ENCODE measurements around the gene TUT7. TPM values are rescaled to one million over a fixed set of nuclear protein-coding genes. Genes with fewer than 3 reads are reported as not detected.

TUT7 gene, protein sequence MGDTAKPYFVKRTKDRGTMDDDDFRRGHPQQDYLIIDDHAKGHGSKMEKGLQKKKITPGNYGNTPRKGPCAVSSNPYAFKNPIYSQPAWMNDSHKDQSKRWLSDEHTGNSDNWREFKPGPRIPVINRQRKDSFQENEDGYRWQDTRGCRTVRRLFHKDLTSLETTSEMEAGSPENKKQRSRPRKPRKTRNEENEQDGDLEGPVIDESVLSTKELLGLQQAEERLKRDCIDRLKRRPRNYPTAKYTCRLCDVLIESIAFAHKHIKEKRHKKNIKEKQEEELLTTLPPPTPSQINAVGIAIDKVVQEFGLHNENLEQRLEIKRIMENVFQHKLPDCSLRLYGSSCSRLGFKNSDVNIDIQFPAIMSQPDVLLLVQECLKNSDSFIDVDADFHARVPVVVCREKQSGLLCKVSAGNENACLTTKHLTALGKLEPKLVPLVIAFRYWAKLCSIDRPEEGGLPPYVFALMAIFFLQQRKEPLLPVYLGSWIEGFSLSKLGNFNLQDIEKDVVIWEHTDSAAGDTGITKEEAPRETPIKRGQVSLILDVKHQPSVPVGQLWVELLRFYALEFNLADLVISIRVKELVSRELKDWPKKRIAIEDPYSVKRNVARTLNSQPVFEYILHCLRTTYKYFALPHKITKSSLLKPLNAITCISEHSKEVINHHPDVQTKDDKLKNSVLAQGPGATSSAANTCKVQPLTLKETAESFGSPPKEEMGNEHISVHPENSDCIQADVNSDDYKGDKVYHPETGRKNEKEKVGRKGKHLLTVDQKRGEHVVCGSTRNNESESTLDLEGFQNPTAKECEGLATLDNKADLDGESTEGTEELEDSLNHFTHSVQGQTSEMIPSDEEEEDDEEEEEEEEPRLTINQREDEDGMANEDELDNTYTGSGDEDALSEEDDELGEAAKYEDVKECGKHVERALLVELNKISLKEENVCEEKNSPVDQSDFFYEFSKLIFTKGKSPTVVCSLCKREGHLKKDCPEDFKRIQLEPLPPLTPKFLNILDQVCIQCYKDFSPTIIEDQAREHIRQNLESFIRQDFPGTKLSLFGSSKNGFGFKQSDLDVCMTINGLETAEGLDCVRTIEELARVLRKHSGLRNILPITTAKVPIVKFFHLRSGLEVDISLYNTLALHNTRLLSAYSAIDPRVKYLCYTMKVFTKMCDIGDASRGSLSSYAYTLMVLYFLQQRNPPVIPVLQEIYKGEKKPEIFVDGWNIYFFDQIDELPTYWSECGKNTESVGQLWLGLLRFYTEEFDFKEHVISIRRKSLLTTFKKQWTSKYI (N-terminal part only)
- total RNA-seq (2014; rRNA removed; shearing (Covaris generic)) = 29.2 and 44.4 TPM in 2 replicates
- 43.4 and 45.9 TPM in 2 replicates for total RNA-seq (2022)
- Bru-seq, nascent RNA = percentile 91 among the genes with signal in this experiment
- BruChase-seq, experiment 1, labeled RNA remaining after a 6-hour chase = percentile 84 among the genes with signal in this experiment
- BruChase-seq, experiment 2, labeled RNA remaining after a 2-hour chase = percentile 88 among the genes with signal in this experiment
- long read RNA-seq, full-length matches to known transcripts = 15 of 34 reads
- long read RNA-seq, partial matches to known transcripts = 7 of 34 reads
- long read RNA-seq, other reads (novel, unspliced or antisense) = 12 of 34 reads

- peak within 1 kb of the TSS; percentile 94 for H3K4me2 ChIP-seq (ENCODE audit: low read length)
- peak within 1 kb of the TSS; percentile 81 for H3K27ac ChIP-seq (ENCODE audit: low read depth, low read length, poor library complexity, severe bottlenecking)
- peaks cover 47% of the 10 kb centered on the region for H3K79me2 ChIP-seq (ENCODE audit: insufficient read depth, low read depth, low read length)
- DNase-seq (ENCODE audit: low spot score) = peak; percentile 96
- ChIA-PET CTCF (ENCODE audit: unreplicated experiment) (no interaction called here), POLR2A (no interaction called here)
- no peaks in the 10 kb centered on the region for H3K9me2 ChIP-seq (ENCODE audit: insufficient read depth, low read length)
- peaks cover 30% of the 10 kb centered on the region for H3K4me1 ChIP-seq (ENCODE audit: insufficient read depth, low read length, poor library complexity, severe bottlenecking)
- H3K36me3 ChIP-seq (ENCODE audit: insufficient read depth, low read length) = peaks cover 24% of the 10 kb centered on the region
- BruUV-seq (replicated peaks) = no TSS peak
- H3K4me3 ChIP-seq (ENCODE audit: low read depth, low read length, poor library complexity, severe bottlenecking) = peak within 1 kb of the TSS; percentile 92
- peak within 1 kb of the TSS; percentile 76 for H2AFZ ChIP-seq (ENCODE audit: low read length)
- H3K9me3 ChIP-seq (ENCODE audit: low read length) = no peaks in the 10 kb centered on the region
- intact Hi-C loops (cut with micrococcal nuclease; ENCODE audit: unreplicated experiment) = loop anchor here (2.0 to 5.0 kb wide), 3 partner anchors 71 to 612 kb away; partner anchors contain the start of genes AGTPBP1, ISCA1 and NAA35
- peaks cover 11% of the 10 kb centered on the region; the same call in 1 of the 2 replicates for H4K20me1 ChIP-seq (ENCODE audit: insufficient read depth, low read length)
- no peak for TF ChIP-seq EZH2phosphoT487 (IDR thresholded peaks at IDR 0.05; ENCODE audit: borderline replicate concordance, low read depth, low read length)
- TF ChIP-seq, protein P1, sequence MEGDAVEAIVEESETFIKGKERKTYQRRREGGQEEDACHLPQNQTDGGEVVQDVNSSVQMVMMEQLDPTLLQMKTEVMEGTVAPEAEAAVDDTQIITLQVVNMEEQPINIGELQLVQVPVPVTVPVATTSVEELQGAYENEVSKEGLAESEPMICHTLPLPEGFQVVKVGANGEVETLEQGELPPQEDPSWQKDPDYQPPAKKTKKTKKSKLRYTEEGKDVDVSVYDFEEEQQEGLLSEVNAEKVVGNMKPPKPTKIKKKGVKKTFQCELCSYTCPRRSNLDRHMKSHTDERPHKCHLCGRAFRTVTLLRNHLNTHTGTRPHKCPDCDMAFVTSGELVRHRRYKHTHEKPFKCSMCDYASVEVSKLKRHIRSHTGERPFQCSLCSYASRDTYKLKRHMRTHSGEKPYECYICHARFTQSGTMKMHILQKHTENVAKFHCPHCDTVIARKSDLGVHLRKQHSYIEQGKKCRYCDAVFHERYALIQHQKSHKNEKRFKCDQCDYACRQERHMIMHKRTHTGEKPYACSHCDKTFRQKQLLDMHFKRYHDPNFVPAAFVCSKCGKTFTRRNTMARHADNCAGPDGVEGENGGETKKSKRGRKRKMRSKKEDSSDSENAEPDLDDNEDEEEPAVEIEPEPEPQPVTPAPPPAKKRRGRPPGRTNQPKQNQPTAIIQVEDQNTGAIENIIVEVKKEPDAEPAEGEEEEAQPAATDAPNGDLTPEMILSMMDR (conservative IDR thresholded peaks at IDR 0.05; ENCODE audit: low read length) = no peak
Observed at GRCh38 chr9:86354011-86354817, at the start of gene TUT7. Gene TUT7 (minus strand): TSS chr9:86354410. CDS start chr9:86353199, 1,211 bp downstream.

- Histone ChIP-seq H4K20me1 (ENCODE audit: insufficient read depth, low read length) (no peaks in the 10 kb centered on the region), H3K4me3 (ENCODE audit: low read depth, low read length, poor library complexity, severe bottlenecking) (no peak overlapping the region), H3K4me2 (ENCODE audit: low read length) (no peak overlapping the region), H2AFZ (ENCODE audit: low read length) (no peak overlapping the region), H3K36me3 (ENCODE audit: insufficient read depth, low read length) (no peaks in the 10 kb centered on the region), H3K9me2 (ENCODE audit: insufficient read depth, low read length) (no peaks in the 10 kb centered on the region), H3K9me3 (ENCODE audit: low read length) (no peaks in the 10 kb centered on the region), H3K4me1 (ENCODE audit: insufficient read depth, low read length, poor library complexity, severe bottlenecking) (no peaks in the 10 kb centered on the region), H3K79me2 (ENCODE audit: insufficient read depth, low read depth, low read length) (no peaks in the 10 kb centered on the region), H3K27ac (ENCODE audit: low read depth, low read length, poor library complexity, severe bottlenecking) (no peak overlapping the region)
- CTCF ChIA-PET (ENCODE audit: unreplicated experiment) = no interaction called here
- no TSS peak for BruUV-seq (replicated peaks)
- no peak for DNase-seq (ENCODE audit: low spot score)
- TF ChIP-seq, protein P1 (conservative IDR thresholded peaks at IDR 0.05; ENCODE audit: low read length) = no peak
- TF ChIP-seq EZH2phosphoT487 (IDR thresholded peaks at IDR 0.05; ENCODE audit: borderline replicate concordance, low read depth, low read length) = no peak
- intact Hi-C loops (cut with micrococcal nuclease; ENCODE audit: unreplicated experiment) = no loop called here
- POLR2A ChIA-PET = no interaction called here
Observed at GRCh38 chr9:86402591-86402990, 48.4 kb upstream of the TUT7 start.
